AG04449 (cell line): Measurements from ENCODE around the gene SIRPA.
"Not testable (repeated sequence)": the region's sequence is repeated elsewhere in the genome, so short reads cannot be mapped to it uniquely, and the experiment has no call there.

Experiments
- CTCF ChIA-PET: fragments of 350-600 bp; formaldehyde crosslinking; extraction: SDS; loops from one replicate; lab custom pipeline; 2021; ENCODE audit warnings: antibody characterized with exemption; lab: Yijun Ruan, JAX
- POLR2A ChIA-PET: fragments of 400-600, 350-600 bp; formaldehyde crosslinking; extraction: SDS; loops from one replicate; lab custom pipeline; 2020; ENCODE audit warnings: antibody characterized with exemption, inconsistent platforms; lab: Yijun Ruan, JAX
- DNase-seq: peaks from one replicate; pipeline ENCODE4 v3.0.0-alpha.2; 2010; ENCODE audit warnings: low read depth, low spot score
- H3K4me3 ChIP-seq: 2 replicates; pipeline ENCODE4 v1.5.1; 2011; ENCODE audit warnings: low read depth, mild to moderate bottlenecking, control low read depth, low read length
- CTCF ChIP-seq: IDR thresholded peaks from one replicate; pipeline ENCODE4 v1.5.1; 2011; ENCODE audit warnings: mild to moderate bottlenecking, moderate library complexity, low read length, control low read depth, inconsistent platforms; ENCODE audit not compliant: insufficient read depth; ENCODE audit errors: missing control alignments

The SIRPA gene

DNA sequence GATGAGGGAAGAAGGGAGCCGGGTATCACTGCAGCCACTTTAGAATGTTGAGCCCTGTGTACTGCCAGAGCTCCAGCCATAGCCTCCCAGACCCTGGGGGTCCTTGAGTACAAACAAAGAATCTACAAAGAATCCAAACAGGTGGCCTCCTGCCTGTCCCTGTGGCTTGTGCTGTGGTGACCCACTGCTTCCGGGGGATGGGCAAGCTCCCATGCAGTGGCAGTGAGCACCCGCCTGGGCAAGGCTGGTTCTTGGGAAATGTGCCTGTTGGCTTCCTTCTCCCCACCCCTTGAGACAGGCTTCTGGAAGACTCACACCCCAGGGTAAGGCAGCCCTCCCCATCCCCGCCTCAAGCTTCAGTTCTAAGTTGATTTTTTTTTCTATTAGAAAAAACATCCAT is 13.9 kb downstream of the SIRPA start:
- TF ChIP-seq CTCF, result no peak
- ChIA-PET POLR2A (no interaction called here), CTCF (no interaction called here)
- no peak for DNase-seq
- H3K4me3 ChIP-seq, result no peak overlapping the region

DNA sequence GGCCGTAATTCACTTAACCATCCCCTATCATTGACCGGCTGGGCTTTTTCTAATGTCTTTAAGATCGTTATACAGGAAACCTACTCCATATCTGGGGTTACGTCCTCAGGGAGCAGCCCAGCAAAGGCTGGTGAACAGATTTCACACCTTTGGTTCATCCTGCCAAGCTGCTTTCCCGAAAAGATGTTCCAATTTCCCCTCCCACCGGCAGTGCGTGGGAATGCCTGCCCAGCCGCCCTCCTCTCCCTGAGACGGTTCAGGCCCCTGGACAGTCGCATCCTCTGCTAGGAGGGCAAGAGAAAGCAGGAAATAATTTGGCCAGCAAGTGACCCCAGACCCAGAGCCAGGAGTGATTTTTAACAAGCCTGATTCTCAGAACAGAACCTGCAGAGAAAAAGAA is 16.3 kb downstream of the SIRPA start:
- ChIA-PET POLR2A (no interaction called here), CTCF (interaction anchor here (1.4 kb wide), 1 partner anchor 11 kb away, joined by 11 read pairs; no protein-coding TSS in a partner anchor)
- no peak overlapping the region for H3K4me3 ChIP-seq
- DNase-seq, result no peak
- TF ChIP-seq CTCF, result no peak

DNA sequence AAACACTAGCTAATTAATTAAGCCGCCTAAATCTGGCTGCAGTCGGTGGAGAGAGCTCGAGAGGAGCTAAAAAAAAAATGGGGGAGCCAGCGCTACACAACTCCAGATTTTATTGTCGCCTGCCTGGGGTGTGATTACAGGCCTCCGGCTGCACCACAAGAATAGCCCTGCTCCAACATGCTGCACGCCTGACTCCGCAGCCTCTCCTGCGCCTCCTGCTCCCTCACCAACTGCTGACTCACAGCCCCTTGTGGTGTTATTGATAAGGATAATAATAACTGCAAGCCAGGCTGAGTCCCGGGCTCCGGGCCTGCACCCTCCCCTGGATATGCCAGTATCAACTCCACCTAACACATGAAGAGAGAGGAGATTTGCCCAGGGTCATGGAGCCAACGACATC is 16.8 kb downstream of the SIRPA start:
- no peak for TF ChIP-seq CTCF
- DNase-seq, result no peak
- CTCF ChIA-PET, result no interaction called here
- POLR2A ChIA-PET, result no interaction called here
- no peak overlapping the region for H3K4me3 ChIP-seq

DNA sequence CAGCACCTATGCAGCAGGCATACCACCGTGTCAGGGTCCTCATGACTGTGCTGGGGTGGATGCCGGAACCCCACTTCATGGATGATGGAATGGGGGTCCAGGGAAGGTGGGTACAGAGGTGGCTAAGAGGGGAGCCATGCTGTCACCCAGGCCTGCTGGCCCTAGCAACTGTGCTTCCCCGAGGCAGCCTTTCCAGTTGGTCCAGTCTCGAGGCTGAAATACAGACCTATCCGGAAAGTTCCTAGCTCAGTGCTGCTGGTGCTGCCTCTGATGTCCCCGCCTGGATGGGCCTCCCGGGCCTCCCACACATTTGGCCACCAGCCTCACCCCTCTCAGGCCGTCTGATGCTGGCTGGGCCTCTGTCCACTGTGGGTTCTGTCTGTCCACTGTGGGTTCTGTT is 17.4 kb downstream of the SIRPA start:
- CTCF ChIA-PET, result interaction anchor here (1.1 kb wide), 1 partner anchor 11 kb away, joined by 6 read pairs; no protein-coding TSS in a partner anchor
- no peak for DNase-seq
- no peak for TF ChIP-seq CTCF
- POLR2A ChIA-PET, result no interaction called here
- no peak overlapping the region for H3K4me3 ChIP-seq

DNA sequence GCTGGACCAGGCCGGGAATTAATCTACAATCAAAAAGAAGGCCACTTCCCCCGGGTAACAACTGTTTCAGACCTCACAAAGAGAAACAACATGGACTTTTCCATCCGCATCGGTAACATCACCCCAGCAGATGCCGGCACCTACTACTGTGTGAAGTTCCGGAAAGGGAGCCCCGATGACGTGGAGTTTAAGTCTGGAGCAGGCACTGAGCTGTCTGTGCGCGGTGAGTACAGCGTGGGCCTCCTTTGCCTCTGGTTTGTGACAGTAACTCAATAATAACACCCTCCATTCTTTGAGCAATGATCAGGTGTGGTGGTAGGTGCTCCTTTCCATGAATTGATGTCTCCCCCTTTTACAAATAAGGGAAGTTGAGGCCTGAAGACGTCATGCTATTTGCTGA is 20.0 kb downstream of the SIRPA start:
- POLR2A ChIA-PET, H3K4me3 ChIP-seq, CTCF ChIA-PET, DNase-seq: not testable (repeated sequence)

GRCh38 chr20:1915725-1916124 is 20.5 kb downstream of the SIRPA start:
- POLR2A ChIA-PET, result no interaction called here
- CTCF ChIA-PET, result interaction anchor here (0.8 kb wide), 1 partner anchor 13 kb away, joined by 3 read pairs; no protein-coding TSS in a partner anchor
- H3K4me3 ChIP-seq, result no peak overlapping the region
- no peak for DNase-seq
- TF ChIP-seq CTCF, result no peak

GRCh38 chr20:1917786-1918185 is 22.6 kb downstream of the SIRPA start:
- DNase-seq, result no peak
- ChIA-PET POLR2A (no interaction called here), CTCF (no interaction called here)
- no peak overlapping the region for H3K4me3 ChIP-seq
- no peak for TF ChIP-seq CTCF
